Measurements from ENCODE around the gene TBC1D32. TPM values are rescaled to one million over a fixed set of nuclear protein-coding genes. Genes with fewer than 3 reads are reported as not detected.
"Not testable (repeated sequence)": the region's sequence is repeated elsewhere in the genome, so short reads cannot be mapped to it uniquely, and the experiment has no call there.

Gene TBC1D32
- total RNA-seq, 2 donors from 2014 or later: 4.3 to 5.5 TPM

DNA sequence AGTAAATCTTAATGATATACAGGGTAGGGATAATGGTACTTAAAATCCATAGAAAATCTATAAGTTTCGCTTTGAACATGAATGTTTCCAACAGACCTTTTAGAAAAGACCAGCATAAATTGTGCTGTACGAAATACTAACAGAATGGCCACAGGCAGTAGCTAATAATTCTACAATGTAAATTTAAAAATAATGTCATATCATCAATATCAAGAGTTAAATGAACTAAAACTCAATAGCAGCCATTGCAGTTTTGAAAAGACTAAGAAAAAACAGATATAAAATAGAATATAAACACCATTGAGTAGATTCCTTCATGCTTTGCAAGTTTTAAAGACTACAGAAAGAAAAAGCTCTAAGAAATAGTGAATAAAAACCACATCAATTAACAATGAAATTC is 14.7 kb downstream of the TBC1D32 start:
- Histone ChIP-seq H3K9me3 (no peaks in the 10 kb centered on the region), H3K27me3 (no peaks in the 10 kb centered on the region), H3K36me3 (no peaks in the 10 kb centered on the region), H3K27ac (no peak overlapping the region), H3K4me3 (no peak overlapping the region), H3K4me1 (no peaks in the 10 kb centered on the region)
- TF ChIP-seq, protein P1, sequence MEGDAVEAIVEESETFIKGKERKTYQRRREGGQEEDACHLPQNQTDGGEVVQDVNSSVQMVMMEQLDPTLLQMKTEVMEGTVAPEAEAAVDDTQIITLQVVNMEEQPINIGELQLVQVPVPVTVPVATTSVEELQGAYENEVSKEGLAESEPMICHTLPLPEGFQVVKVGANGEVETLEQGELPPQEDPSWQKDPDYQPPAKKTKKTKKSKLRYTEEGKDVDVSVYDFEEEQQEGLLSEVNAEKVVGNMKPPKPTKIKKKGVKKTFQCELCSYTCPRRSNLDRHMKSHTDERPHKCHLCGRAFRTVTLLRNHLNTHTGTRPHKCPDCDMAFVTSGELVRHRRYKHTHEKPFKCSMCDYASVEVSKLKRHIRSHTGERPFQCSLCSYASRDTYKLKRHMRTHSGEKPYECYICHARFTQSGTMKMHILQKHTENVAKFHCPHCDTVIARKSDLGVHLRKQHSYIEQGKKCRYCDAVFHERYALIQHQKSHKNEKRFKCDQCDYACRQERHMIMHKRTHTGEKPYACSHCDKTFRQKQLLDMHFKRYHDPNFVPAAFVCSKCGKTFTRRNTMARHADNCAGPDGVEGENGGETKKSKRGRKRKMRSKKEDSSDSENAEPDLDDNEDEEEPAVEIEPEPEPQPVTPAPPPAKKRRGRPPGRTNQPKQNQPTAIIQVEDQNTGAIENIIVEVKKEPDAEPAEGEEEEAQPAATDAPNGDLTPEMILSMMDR (IDR thresholded peaks at IDR 0.05): no peak
- no peak for DNase-seq (ENCODE audit: low spot score)

DNA sequence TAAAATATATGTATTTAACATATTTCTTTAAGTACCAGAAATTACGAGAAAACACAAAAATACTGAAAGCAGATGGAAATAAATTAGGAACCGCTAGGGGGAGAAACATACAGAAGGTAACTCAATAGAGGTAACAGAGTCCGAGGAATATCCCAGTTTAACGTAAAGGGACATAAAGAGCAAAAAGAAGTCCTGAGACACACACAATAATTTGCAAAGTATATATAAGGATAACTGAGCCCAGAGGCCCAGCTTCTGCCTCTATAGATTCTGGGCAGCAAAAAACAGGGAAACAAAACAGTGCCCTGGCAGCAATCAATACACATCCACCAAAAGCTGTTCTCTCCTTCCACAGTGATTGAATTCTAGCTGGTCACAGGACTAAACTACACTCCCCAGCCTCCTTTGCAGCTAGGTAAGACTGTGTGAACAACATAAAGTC is 15.1 kb downstream of the TBC1D32 start:
- Histone ChIP-seq H3K9me3 (no peaks in the 10 kb centered on the region), H3K4me1 (no peaks in the 10 kb centered on the region), H3K4me3 (no peak overlapping the region), H3K27ac (no peak overlapping the region), H3K36me3 (no peaks in the 10 kb centered on the region), H3K27me3 (no peaks in the 10 kb centered on the region)
- TF ChIP-seq, protein P1 (IDR thresholded peaks at IDR 0.05): peak; percentile 32 to 58
- no peak for DNase-seq (ENCODE audit: low spot score)

GRCh38 chr6:121314381-121315112 is 19.7 kb downstream of the TBC1D32 start:
- Histone ChIP-seq H3K36me3 (no peaks in the 10 kb centered on the region), H3K27me3 (no peaks in the 10 kb centered on the region), H3K9me3 (no peaks in the 10 kb centered on the region), H3K27ac (no peak overlapping the region), H3K4me3 (no peak overlapping the region), H3K4me1 (no peaks in the 10 kb centered on the region)
- no peak for DNase-seq (ENCODE audit: low spot score)
- TF ChIP-seq, protein P1 (IDR thresholded peaks at IDR 0.05): no peak

- not testable (repeated sequence) for H3K4me1 ChIP-seq; H3K4me3 ChIP-seq; H3K27me3 ChIP-seq; H3K36me3 ChIP-seq; H3K27ac ChIP-seq; H3K9me3 ChIP-seq; DNase-seq (ENCODE audit: low spot score)
These were observed 22.5 kb downstream of the TBC1D32 start for GRCh38 chr6:121311814-121312213.

DNA sequence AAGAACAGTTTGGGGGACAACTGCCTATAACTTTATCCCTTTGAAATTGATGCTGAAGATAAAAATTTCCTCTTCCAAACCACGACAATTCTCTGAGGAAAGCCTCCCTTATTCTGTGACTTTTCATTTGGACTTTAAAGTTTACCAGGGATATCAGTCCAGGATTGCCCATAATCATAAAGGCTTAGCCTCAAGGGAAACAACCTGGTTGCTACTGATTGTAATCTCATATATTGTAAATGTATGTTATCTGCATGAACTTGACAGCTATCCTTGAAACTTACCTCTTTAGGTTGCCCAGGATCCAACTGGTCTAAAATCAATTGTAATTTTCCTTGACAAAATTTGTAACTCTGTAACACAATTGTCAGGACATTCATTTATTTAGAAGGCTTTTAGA is 23.8 kb downstream of the TBC1D32 start:
- no peaks in the 10 kb centered on the region for H3K36me3 ChIP-seq
- H3K9me3 ChIP-seq: no peaks in the 10 kb centered on the region
- no peaks in the 10 kb centered on the region for H3K27me3 ChIP-seq
- no peak overlapping the region for H3K27ac ChIP-seq
- no peak for DNase-seq (ENCODE audit: low spot score)
- H3K4me1 ChIP-seq: no peaks in the 10 kb centered on the region
- H3K4me3 ChIP-seq: no peak overlapping the region
- TF ChIP-seq, protein P1 (IDR thresholded peaks at IDR 0.05): no peak

- no peaks in the 10 kb centered on the region for H3K36me3 ChIP-seq
- TF ChIP-seq, protein P1 (IDR thresholded peaks at IDR 0.05): no peak
- DNase-seq (ENCODE audit: low spot score): no peak
- H3K4me3 ChIP-seq: no peak overlapping the region
- H3K27ac ChIP-seq: no peak overlapping the region
- H3K4me1 ChIP-seq: no peaks in the 10 kb centered on the region
- H3K27me3 ChIP-seq: no peaks in the 10 kb centered on the region
- no peaks in the 10 kb centered on the region for H3K9me3 ChIP-seq
These were observed 24.4 kb downstream of the TBC1D32 start for GRCh38 chr6:121309768-121310469.
